Duodenal mucosa (tissue), 2 donors: ENCODE measurements around the gene CAP2.
A peak's percentile ranks its signal among the peaks of the same experiment; 100 is the strongest.
"Not testable (repeated sequence)": the region's sequence is repeated elsewhere in the genome, so short reads cannot be mapped to it uniquely, and the experiment has no call there.

Experiments used
- H3K27ac ChIP-seq: one replicate; pipeline ENCODE4 v1.7.0; 2013; ENCODE audit warnings: low read depth, low read length
- H3K27me3 ChIP-seq, 2 donors: one replicate each; pipeline ENCODE4 v1.7.0; 2013; ENCODE audit warnings: low read length in 2 of 2, control low read depth in 1 of 2; ENCODE audit not compliant: insufficient read depth in 2 of 2, control insufficient read depth in 1 of 2
- H3K36me3 ChIP-seq, 2 donors: one replicate each; pipeline ENCODE4 v1.7.0; 2013; ENCODE audit warnings: low read length in 2 of 2, control low read depth in 1 of 2; ENCODE audit not compliant: insufficient read depth in 2 of 2, control insufficient read depth in 1 of 2
- H3K4me1 ChIP-seq, 2 donors: one replicate each; pipeline ENCODE4 v1.7.0; 2013; ENCODE audit warnings: low read length in 2 of 2, control low read depth in 1 of 2; ENCODE audit not compliant: insufficient read depth in 2 of 2, control insufficient read depth in 1 of 2
- H3K4me3 ChIP-seq, 2 donors: one replicate each; pipeline ENCODE4 v1.7.0; 2013; ENCODE audit warnings: low read length in 2 of 2, low read depth in 1 of 2
- H3K9ac ChIP-seq, 2 donors: one replicate each; pipeline ENCODE4 v1.7.0; 2013; ENCODE audit warnings: low read length in 2 of 2, low read depth in 1 of 2
- H3K9me3 ChIP-seq, 2 donors: one replicate each; pipeline ENCODE4 v1.7.0; 2013; ENCODE audit warnings: low read length in 2 of 2, control low read depth in 1 of 2; ENCODE audit not compliant: control insufficient read depth in 1 of 2

The CAP2 gene

DNA sequence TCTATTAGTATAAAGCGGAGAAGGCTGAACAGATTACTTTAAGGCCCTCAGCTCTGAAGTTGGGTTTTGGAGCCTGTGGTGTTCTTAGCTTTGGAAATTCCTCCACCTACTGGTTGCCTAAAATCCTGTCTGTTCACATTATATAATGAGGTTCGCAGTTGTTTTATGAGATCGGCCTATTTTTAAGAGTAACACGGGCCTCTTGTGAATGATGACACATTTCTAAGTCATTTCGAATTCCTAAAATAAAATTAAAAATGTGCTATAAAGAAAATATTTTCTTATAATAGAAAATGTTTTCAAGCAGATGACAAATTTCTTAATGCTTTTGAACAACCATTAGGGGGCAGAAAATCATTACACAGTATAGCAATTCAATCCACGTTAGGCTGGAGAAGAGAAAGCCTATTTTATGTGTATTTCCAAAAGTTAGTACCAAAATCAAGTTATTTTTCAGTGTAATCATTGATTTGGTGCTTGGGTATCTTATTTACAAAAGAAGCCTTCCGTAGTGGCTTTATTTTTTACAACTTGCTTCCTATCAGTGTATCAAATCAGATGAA, 190.9 kb downstream of the CAP2 start:
- Histone ChIP-seq H3K9ac (no peak overlapping the region), H3K36me3 (no peaks in the 10 kb centered on the region), H3K27ac (no peak overlapping the region), H3K4me3 (no peak overlapping the region), H3K27me3 (no peaks in the 10 kb centered on the region), H3K9me3 (no peaks in the 10 kb centered on the region), H3K4me1 (peaks cover 11 to 14% of the 10 kb centered on the region in 2 donors)

DNA sequence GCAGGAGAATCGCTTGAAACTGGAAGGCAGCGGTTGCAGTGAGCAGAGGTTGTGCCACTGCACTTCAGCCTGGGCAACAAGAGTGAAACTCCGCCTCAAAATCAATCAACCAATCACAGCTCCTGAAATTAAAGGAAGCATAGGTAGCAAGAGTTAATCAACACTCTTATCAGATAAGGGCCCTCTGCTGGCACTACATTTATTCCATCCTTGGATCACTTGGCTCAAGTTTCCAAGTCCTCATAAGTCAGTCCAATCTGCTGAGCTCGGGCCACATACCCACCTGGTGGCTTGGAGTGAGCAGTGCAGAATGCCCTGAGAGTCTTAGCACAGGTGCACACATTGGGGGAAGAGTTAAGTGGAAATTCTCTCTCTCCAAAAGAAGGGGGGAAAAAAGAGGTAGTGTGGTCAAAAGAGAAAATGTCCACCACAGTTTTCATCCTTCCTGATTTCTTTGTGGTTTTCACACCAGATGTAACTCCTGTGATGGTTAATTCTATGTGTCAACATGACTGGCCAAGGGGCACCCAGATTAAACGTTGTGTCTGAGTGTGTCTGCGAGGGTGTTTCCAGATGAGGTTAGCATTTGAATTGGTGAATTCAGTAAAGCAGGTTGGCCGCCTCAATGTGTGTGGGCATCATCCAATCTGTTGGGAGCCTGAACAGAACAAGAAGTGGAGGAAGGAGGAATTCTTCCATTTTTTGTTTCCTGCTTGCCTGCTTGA, 192.5 kb downstream of the CAP2 start:
- H3K4me1 ChIP-seq, result peaks cover 11 to 14% of the 10 kb centered on the region in 2 donors
- no peaks in the 10 kb centered on the region for H3K27me3 ChIP-seq
- H3K36me3 ChIP-seq, result no peaks in the 10 kb centered on the region
- H3K9me3 ChIP-seq, result no peaks in the 10 kb centered on the region
- H3K9ac ChIP-seq, result no peak overlapping the region
- no peak overlapping the region for H3K27ac ChIP-seq
- no peak overlapping the region for H3K4me3 ChIP-seq

DNA sequence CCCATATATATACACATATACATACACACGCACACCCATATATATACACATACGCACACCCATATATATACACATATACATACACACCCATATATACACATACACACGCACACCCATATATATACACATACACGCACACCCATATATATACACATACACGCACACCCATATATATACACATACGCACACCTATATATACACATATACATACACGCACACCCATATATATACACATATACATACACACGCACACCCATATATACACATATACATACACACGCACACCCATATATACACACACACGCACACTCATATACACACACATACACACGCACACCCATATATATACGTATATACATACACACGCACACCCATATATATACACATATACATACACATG, 193.2 kb downstream of the CAP2 start:
- not testable (repeated sequence) for H3K27ac ChIP-seq, H3K27me3 ChIP-seq, H3K36me3 ChIP-seq, H3K9ac ChIP-seq, H3K9me3 ChIP-seq, H3K4me3 ChIP-seq
- H3K4me1 ChIP-seq, result peaks cover 11 to 14% of the 10 kb centered on the region in 2 donors

DNA sequence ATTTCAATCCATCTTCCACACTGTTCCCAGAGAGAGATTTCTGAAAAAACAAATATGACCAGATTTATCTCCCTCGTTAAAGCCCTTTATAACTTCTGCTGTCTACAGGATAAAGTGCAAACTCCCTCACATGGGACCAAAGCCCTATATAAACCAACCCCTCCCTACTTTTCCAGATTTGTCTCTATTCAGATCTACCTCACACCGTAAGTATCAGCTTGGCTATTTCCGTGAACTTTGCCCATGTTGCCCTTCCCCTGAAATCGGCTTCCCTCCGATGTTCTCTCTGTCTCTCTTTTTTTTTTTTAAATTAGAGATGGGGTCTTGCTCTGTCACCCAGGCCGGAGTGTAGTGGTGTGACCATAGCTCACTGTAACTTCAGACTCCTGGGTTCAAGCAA, 194.6 kb downstream of the CAP2 start:
- no peak overlapping the region for H3K27ac ChIP-seq
- no peaks in the 10 kb centered on the region for H3K9me3 ChIP-seq
- H3K4me3 ChIP-seq, result no peak overlapping the region
- H3K27me3 ChIP-seq, result no peaks in the 10 kb centered on the region
- no peak overlapping the region for H3K9ac ChIP-seq
- H3K4me1 ChIP-seq, result peaks cover 11 to 14% of the 10 kb centered on the region in 2 donors
- no peaks in the 10 kb centered on the region for H3K36me3 ChIP-seq

DNA sequence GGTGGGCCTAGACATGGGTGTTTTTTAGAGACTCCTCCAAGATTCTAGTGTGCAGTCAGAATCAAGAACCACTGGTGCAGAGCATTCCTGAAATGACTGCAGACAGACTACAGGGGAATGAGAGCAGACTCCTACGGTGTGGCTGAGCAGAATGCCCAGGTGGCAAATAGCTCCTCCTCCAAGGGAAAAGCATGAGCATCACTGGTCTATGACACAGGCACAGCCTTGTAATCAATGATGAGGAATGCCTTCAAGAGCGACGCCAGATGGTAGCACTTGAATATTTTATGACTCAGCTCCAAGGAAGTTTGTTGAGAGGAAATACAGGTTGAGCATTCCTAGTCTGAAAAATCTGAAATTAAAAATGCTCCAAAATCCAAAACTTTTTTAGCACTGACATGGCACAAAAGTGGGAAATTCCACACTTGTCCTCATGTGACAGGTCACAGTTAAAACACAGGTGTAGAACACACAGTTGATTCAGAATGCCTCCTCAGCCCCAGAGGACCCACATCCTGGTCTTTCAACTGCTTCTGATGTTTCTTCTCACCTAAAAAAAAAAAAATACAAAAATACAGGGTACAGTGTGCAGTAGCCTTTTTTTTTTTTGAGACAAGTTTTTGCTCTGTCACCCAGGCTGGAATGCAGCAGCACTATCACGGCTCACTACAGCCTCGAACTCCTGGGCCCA, 196.2 kb downstream of the CAP2 start:
- Histone ChIP-seq H3K4me3 (no peak overlapping the region), H3K9me3 (no peaks in the 10 kb centered on the region), H3K36me3 (no peaks in the 10 kb centered on the region), H3K27me3 (no peaks in the 10 kb centered on the region), H3K4me1 (peaks cover 11 to 14% of the 10 kb centered on the region in 2 donors), H3K9ac (no peak overlapping the region), H3K27ac (no peak overlapping the region)

DNA sequence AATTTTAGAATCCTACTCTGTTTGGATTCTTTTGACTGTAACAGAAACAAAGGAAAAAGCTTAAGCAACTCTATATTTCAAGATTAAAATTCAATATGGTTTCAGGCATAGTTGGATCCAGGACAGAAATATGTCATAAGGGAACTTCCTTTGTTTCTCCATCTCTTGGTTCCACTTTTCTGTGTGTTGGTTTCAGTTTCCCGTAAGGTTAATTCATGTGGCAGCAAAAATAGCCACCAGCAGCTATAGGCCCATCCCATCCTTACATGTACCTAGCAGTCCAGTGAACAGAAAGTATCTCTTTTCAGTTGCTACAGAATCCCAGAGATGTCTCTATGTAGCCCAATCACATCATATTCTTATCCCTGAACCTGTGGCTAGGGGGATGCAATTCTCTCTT, 197.9 kb downstream of the CAP2 start:
- Histone ChIP-seq H3K4me1 (peaks cover 6 to 10% of the 10 kb centered on the region in 2 donors), H3K27me3 (no peaks in the 10 kb centered on the region), H3K27ac (no peak overlapping the region), H3K36me3 (no peaks in the 10 kb centered on the region), H3K9me3 (no peaks in the 10 kb centered on the region), H3K4me3 (no peak overlapping the region), H3K9ac (no peak overlapping the region)

DNA sequence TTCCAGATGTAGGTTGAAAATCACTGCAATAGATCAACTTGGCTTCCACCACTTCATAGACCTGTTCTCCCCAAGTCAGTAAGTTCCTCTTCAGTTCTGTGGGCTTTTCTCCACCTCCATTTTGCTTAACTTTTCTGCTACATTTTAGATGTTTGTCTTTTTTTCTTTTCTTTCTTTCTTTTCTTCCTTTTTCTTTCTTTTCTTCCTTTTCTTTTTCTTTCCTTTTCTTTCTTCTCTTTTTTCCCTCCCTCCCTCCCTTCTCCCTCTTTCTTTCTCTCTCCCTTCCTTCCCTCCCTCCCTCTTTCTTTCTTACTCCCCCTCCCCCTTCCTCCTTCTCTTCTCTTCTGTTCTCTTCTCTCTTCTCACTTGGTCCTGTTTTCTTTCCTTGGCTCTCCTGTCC, 199.9 kb downstream of the CAP2 start:
- H3K27me3 ChIP-seq, result no peaks in the 10 kb centered on the region
- H3K36me3 ChIP-seq, result no peaks in the 10 kb centered on the region
- H3K9me3 ChIP-seq, result no peaks in the 10 kb centered on the region
- peaks cover 0 to under 1% of the 10 kb centered on the region in 2 donors for H3K4me1 ChIP-seq
- no peak overlapping the region for H3K9ac ChIP-seq
- H3K27ac ChIP-seq, result no peak overlapping the region
- H3K4me3 ChIP-seq, result no peak overlapping the region

DNA sequence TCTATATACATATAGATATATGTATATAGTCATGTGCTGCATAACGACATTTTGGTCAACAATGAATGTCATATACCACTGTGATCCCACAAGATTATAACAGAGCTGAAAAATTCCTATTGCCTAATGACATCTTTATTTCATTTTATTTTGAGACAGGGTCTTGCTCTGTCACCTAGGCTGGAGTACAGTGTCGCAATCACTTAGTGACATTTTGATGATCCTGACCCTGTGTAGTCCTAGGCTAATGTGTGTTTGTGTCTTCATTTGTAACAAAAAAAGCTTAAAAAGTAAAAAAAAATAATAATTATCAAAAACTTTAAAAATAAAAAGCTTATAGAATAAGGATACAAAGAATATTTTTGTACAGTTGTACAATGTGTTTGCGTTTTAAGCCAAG, 202.7 kb downstream of the CAP2 start:
- Histone ChIP-seq H3K27ac (no peak overlapping the region), H3K9me3 (no peaks in the 10 kb centered on the region), H3K27me3 (no peaks in the 10 kb centered on the region), H3K4me1 (no peaks in the 10 kb centered on the region), H3K36me3 (no peaks in the 10 kb centered on the region), H3K9ac (no peak overlapping the region), H3K4me3 (no peak overlapping the region)

DNA sequence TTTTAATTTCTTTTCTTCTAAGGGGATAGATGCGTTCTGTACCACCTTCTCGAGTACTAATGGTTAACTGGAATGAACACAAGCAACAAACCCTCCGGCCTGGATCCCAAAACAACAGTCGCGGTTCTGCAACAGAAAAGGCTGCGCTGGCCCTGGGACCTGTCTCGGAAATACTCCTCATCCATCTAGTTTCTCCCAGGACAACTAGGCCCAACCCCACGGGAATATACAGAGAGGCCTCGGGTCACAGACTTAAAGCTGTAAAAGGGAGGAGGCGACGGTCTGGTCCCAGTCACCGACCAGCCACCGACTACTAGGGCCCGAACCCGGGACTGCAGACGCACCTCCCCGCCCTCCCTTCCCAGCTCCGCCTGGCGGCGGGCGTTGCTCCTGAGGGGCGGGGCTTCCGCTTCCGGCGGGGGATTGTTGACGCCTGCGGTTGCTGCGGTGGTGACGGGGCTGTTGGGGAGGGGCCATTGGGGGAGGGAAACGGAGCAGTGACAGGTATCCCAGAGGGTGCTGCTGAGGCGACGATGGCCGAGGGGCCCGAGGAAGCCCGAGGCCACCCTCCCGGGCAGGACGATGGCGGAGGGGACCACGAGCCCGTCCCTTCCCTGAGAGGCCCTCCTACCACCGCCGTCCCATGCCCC, 206.6 kb downstream of the CAP2 start, which contains the start of gene FAM8A1:
Gene FAM8A1, plus strand, starts transcription at position 426 of the 650 bp plus-strand sequence. Its CDS starts 108 bp downstream, at position 534.
- H3K9me3 ChIP-seq, result no peaks in the 10 kb centered on the region
- H3K27me3 ChIP-seq, result no peaks in the 10 kb centered on the region
- H3K4me3 ChIP-seq, result peak within 1 kb of the TSS; percentile 73 to 85
- H3K4me1 ChIP-seq, result peaks cover 0 to 7% of the 10 kb centered on the region in 2 donors
- peak within 1 kb of the TSS; percentile 92 for H3K27ac ChIP-seq
- peaks cover 0 to 16% of the 10 kb centered on the region in 2 donors for H3K36me3 ChIP-seq
- H3K9ac ChIP-seq, result peak within 1 kb of the TSS; percentile 78 to 85
